CD14-positive monocyte (primary cell): ENCODE measurements around the gene INCENP. TPM values are rescaled to one million over a fixed set of nuclear protein-coding genes. Genes with fewer than 3 reads are reported as not detected.

Source experiments
- DNase-seq, 3 donors: peaks; one replicate each; pipeline ENCODE4 v3.0.0-alpha.2; 2011 to 2022
- H2AFZ ChIP-seq: 2 replicates; pipeline ENCODE4 v1.6.0; 2012; ENCODE audit warnings: mild to moderate bottlenecking, low read depth, low read length, inconsistent platforms; ENCODE audit not compliant: insufficient read depth, poor library complexity, severe bottlenecking
- H3K27ac ChIP-seq, 2 donors: 1 replicate in 1 of 2; 2 replicates in 1 of 2; pipeline ENCODE4 v1.5.1; 2012 to 2013; ENCODE audit warnings: low read length in 2 of 2, control low read depth in 1 of 2, inconsistent platforms in 1 of 2, low read depth in 1 of 2, mild to moderate bottlenecking in 1 of 2
- H3K27me3 ChIP-seq, 2 donors: one replicate each; pipeline versions ENCODE4 v1.6.0 to v1.6.1; 2011 to 2013; ENCODE audit warnings: low read length in 2 of 2; ENCODE audit not compliant: control insufficient read depth in 2 of 2, insufficient read depth in 2 of 2
- H3K36me3 ChIP-seq, 2 donors: replicated peaks in 1 of 2; 1 replicate in 1 of 2; 2 replicates in 1 of 2; pipeline versions ENCODE4 v1.5.1 to v1.6.1; 2012 to 2013; ENCODE audit warnings: low read length in 2 of 2, control low read depth in 1 of 2, inconsistent platforms in 1 of 2, mild to moderate bottlenecking in 1 of 2; ENCODE audit not compliant: insufficient read depth in 2 of 2, control insufficient read depth in 1 of 2
- H3K4me1 ChIP-seq, 2 donors: 1 replicate in 1 of 2; 2 replicates in 1 of 2; pipeline versions ENCODE4 v1.5.1 to v1.6.1; 2012 to 2013; ENCODE audit warnings: low read length in 2 of 2, control low read depth in 1 of 2, inconsistent platforms in 1 of 2, mild to moderate bottlenecking in 1 of 2, moderate library complexity in 1 of 2; ENCODE audit not compliant: insufficient read depth in 2 of 2, control insufficient read depth in 1 of 2
- H3K4me2 ChIP-seq: replicated peaks from 2 replicates; pipeline ENCODE3; 2012; ENCODE audit warnings: low read length, moderate library complexity, mild to moderate bottlenecking; ENCODE audit not compliant: poor library complexity, severe bottlenecking; ENCODE audit errors: extremely low read depth
- H3K4me3 ChIP-seq, 3 experiments: fragments of 200-600 bp in 1 of 3; sonication (generic) in 1 of 3; replicated peaks in 1 of 3; 1 replicate in 2 of 3; 2 replicates in 1 of 3; pipeline ENCODE4 v1.5.1; 2011 to 2013; ENCODE audit warnings: low read length in 3 of 3, mild to moderate bottlenecking in 3 of 3, control low read depth in 2 of 3, low read depth in 2 of 3, inconsistent platforms in 1 of 3, moderate library complexity in 1 of 3
- H3K79me2 ChIP-seq: 2 replicates; pipeline ENCODE4 v1.6.0; 2012; ENCODE audit warnings: mild to moderate bottlenecking, control low read depth, inconsistent platforms, low read length, moderate library complexity; ENCODE audit not compliant: insufficient read depth
- H3K9ac ChIP-seq: 2 replicates; pipeline ENCODE4 v1.6.0; 2017; ENCODE audit warnings: low read length, mild to moderate bottlenecking; ENCODE audit not compliant: insufficient read depth, poor library complexity, severe bottlenecking
- H3K9me3 ChIP-seq, 2 donors: replicated peaks in 1 of 2; 1 replicate in 1 of 2; 2 replicates in 1 of 2; pipeline versions ENCODE4 v1.5.1 to v1.6.1; 2012 to 2013; ENCODE audit warnings: low read length in 2 of 2, control low read depth in 1 of 2; ENCODE audit not compliant: control insufficient read depth in 1 of 2, insufficient read depth in 1 of 2
- H4K20me1 ChIP-seq: 2 replicates; pipeline ENCODE4 v1.6.0; 2012; ENCODE audit warnings: mild to moderate bottlenecking, low read length, control low read depth, moderate library complexity; ENCODE audit not compliant: insufficient read depth
- H3K27ac Mint-ChIP-seq, 7 donors: one replicate each; pipeline ENCODE4 v1.8.0; 2020; ENCODE audit warnings: mild to moderate bottlenecking in 7 of 7, mixed read lengths in 7 of 7, moderate library complexity in 6 of 7, inconsistent platforms in 2 of 7
- H3K27me3 Mint-ChIP-seq, 3 donors: one replicate each; pipeline ENCODE4 v1.8.0; 2021 to 2022; ENCODE audit warnings: low read depth in 3 of 3, mild to moderate bottlenecking in 3 of 3, mixed read lengths in 3 of 3, moderate library complexity in 3 of 3, inconsistent platforms in 1 of 3
- H3K36me3 Mint-ChIP-seq, 2 donors: one replicate each; pipeline ENCODE4 v1.8.0; 2020; ENCODE audit warnings: mixed read lengths in 2 of 2, inconsistent platforms in 1 of 2, mild to moderate bottlenecking in 1 of 2
- H3K4me1 Mint-ChIP-seq: one replicate; pipeline ENCODE4 v1.8.0; 2020; ENCODE audit warnings: mild to moderate bottlenecking, mixed read lengths
- H3K4me3 Mint-ChIP-seq, 2 donors: one replicate each; pipeline ENCODE4 v1.8.0; 2020; ENCODE audit warnings: mild to moderate bottlenecking in 2 of 2, mixed read lengths in 2 of 2, moderate library complexity in 1 of 2
- H3K9me3 Mint-ChIP-seq, 7 donors: one replicate each; pipeline ENCODE4 v1.8.0; 2020 to 2022; ENCODE audit warnings: mixed read lengths in 7 of 7, mild to moderate bottlenecking in 6 of 7, moderate library complexity in 6 of 7, inconsistent platforms in 2 of 7
- WGBS: methylation state at CpG from one replicate; pipeline ENCODE4 v1.1.5; 2013; ENCODE audit warnings: missing lambda C conversion rate; ENCODE audit not compliant: insufficient coverage; 5-methylcytosine and 5-hydroxymethylcytosine counted together
- intact Hi-C, 2 donors: fragments of 100-400 bp; cut with micrococcal nuclease; formaldehyde crosslinking; loops; one replicate each; pipeline versions ENCODE4 v1.15.0 to v1.15.1; 2023
- polyA plus RNA-seq, 3 donors: library from polyadenylated mRNA; depleted of rRNA in 1 of 3; unstranded in 2 of 3; stranded (reverse) in 1 of 3; fragments of 300-500 nt in 2 of 3; fragments of >200 nt in 1 of 3; fragmentation: Illumina TruSeq in 2 of 3; gene quantifications; 1 replicate in 2 of 3; 2 replicates in 1 of 3; pipeline ENCODE4 v1.2.3, GENCODE V29; 2012 to 2021
- TF ChIP-seq, protein P1 (sequence below): fragments of 200-600 bp; IDR thresholded peaks from one replicate; pipeline ENCODE4 v1.8.0; 2022; ENCODE audit warnings: antibody characterized with exemption, mild to moderate bottlenecking

The INCENP gene
- polyA plus RNA-seq, 3 donors, result 0.75 to 7.0 (median 1.0) TPM

DNA sequence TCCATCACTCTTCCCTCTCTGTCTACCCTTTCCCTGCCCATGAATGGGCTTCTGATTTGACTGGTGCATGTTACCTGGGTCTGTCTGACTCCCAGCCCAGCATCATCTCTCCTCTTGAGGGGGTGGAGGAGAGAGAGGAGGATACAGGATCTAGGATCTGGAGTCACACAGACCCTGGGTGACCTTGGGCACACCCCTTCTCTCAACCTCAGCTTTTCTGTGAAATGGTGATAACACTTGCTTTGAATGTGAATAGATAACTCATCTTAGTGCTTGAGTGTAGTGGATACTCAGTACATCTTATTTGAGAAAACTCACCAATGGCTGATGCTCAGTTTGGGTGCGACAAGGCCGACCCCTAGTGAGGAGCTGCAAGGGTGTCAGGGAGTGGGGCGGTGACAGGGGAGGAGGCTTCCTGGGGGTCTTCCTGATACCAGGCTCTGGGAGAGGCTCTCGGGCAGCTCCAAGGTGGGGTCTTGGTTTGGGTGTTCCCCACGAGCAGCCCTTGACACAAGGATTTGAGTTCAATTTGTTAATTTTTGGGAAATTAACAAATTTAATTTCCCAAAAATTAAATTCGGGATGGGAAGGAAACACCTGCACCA is 9.0 kb downstream of the INCENP start:
- H3K27ac ChIP-seq, result peak overlapping the region in 1 of 2 donors; percentile 13
- H3K4me2 ChIP-seq, result no peak overlapping the region
- no peak for DNase-seq
- H3K4me1 ChIP-seq, result no peaks in the 10 kb centered on the region
- TF ChIP-seq, protein P1, sequence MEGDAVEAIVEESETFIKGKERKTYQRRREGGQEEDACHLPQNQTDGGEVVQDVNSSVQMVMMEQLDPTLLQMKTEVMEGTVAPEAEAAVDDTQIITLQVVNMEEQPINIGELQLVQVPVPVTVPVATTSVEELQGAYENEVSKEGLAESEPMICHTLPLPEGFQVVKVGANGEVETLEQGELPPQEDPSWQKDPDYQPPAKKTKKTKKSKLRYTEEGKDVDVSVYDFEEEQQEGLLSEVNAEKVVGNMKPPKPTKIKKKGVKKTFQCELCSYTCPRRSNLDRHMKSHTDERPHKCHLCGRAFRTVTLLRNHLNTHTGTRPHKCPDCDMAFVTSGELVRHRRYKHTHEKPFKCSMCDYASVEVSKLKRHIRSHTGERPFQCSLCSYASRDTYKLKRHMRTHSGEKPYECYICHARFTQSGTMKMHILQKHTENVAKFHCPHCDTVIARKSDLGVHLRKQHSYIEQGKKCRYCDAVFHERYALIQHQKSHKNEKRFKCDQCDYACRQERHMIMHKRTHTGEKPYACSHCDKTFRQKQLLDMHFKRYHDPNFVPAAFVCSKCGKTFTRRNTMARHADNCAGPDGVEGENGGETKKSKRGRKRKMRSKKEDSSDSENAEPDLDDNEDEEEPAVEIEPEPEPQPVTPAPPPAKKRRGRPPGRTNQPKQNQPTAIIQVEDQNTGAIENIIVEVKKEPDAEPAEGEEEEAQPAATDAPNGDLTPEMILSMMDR, result no peak
- H3K27ac Mint-ChIP-seq, result peak overlapping the region in 3 of 7 donors; percentile 2 to 68 (median 64)
- no peaks in the 10 kb centered on the region for H4K20me1 ChIP-seq
- H3K4me1 Mint-ChIP-seq, result peaks cover 7% of the 10 kb centered on the region
- peaks cover 59 to 96% of the 10 kb centered on the region in 2 donors for H3K36me3 ChIP-seq
- 100% methylated on average over 2 of the region's 6 CpGs for WGBS
- intact Hi-C loops, result no loop called here
- H3K9ac ChIP-seq, result no peak overlapping the region
- H2AFZ ChIP-seq, result no peak overlapping the region
- peaks cover 98% of the 10 kb centered on the region for H3K79me2 ChIP-seq
- H3K36me3 Mint-ChIP-seq, result peaks cover 79 to 95% of the 10 kb centered on the region in 2 donors
- H3K9me3 Mint-ChIP-seq, result no peaks in the 10 kb centered on the region
- no peaks in the 10 kb centered on the region for H3K27me3 ChIP-seq
- no peaks in the 10 kb centered on the region for H3K9me3 ChIP-seq
- H3K27me3 Mint-ChIP-seq, result no peaks in the 10 kb centered on the region
- no peak overlapping the region for H3K4me3 Mint-ChIP-seq
- H3K4me3 ChIP-seq, result no peak overlapping the region

- peak overlapping the region in 4 of 7 donors; percentile 65 to 81 (median 78) for H3K27ac Mint-ChIP-seq
- H2AFZ ChIP-seq, result no peak overlapping the region
- DNase-seq, result no peak
Measured at GRCh38 chr11:62133328-62134065, 9.7 kb downstream of the INCENP start.

More at GRCh38 chr11:62133328-62134065, 9.7 kb downstream of the INCENP start:
- Histone ChIP-seq H3K4me2 (no peak overlapping the region), H3K27me3 (no peaks in the 10 kb centered on the region), H3K4me1 (no peaks in the 10 kb centered on the region), H3K36me3 (peaks cover 61 to 96% of the 10 kb centered on the region in 2 donors), H3K27ac (peak overlapping the region in 1 of 2 donors; percentile 39), H3K4me3 (no peak overlapping the region), H4K20me1 (no peaks in the 10 kb centered on the region), H3K9ac (no peak overlapping the region), H3K9me3 (no peaks in the 10 kb centered on the region), H3K79me2 (peaks cover 98% of the 10 kb centered on the region)
- H3K36me3 Mint-ChIP-seq, result peaks cover 74 to 97% of the 10 kb centered on the region in 2 donors
- no peak overlapping the region for H3K4me3 Mint-ChIP-seq
- H3K27me3 Mint-ChIP-seq, result no peaks in the 10 kb centered on the region
- TF ChIP-seq, protein P1, result no peak
- H3K4me1 Mint-ChIP-seq, result peaks cover 7% of the 10 kb centered on the region
- no peaks in the 10 kb centered on the region for H3K9me3 Mint-ChIP-seq
- WGBS, result 95% methylated on average over 11 of the region's 16 CpGs
- intact Hi-C loops, result no loop called here
